Fibroblast of lung (primary cell): ENCODE results near the gene ITPA. TPM values are rescaled to one million over a fixed set of nuclear protein-coding genes. Genes with fewer than 3 reads are reported as not detected.

ENCODE experiments used
- DNase-seq, 2 donors: peaks; one replicate each; pipeline versions ENCODE4 v3.0.0 to v3.0.0-alpha.2; 2010; ENCODE audit warnings: low read depth in 2 of 2
- H2AFZ ChIP-seq: 2 replicates; pipeline ENCODE4 v1.5.1; 2012; ENCODE audit warnings: low read length, control low read depth, inconsistent platforms
- H3K27ac ChIP-seq: 2 replicates; pipeline ENCODE4 v1.5.1; 2011; ENCODE audit warnings: low read length, control low read depth; ENCODE audit not compliant: insufficient read depth
- H3K27me3 ChIP-seq: 2 replicates; pipeline ENCODE4 v1.5.1; 2011; ENCODE audit warnings: mild to moderate bottlenecking, low read length; ENCODE audit not compliant: control insufficient read depth, insufficient read depth
- H3K36me3 ChIP-seq: 2 replicates; pipeline ENCODE4 v1.5.1; 2011; ENCODE audit warnings: low read length; ENCODE audit not compliant: control insufficient read depth, insufficient read depth
- H3K4me1 ChIP-seq: 2 replicates; pipeline ENCODE4 v1.5.1; 2011; ENCODE audit warnings: low read length; ENCODE audit not compliant: control insufficient read depth, insufficient read depth; ENCODE audit errors: extremely low read depth
- H3K4me2 ChIP-seq: 2 replicates; pipeline ENCODE4 v1.5.1; 2011; ENCODE audit warnings: low read length, control low read depth; ENCODE audit not compliant: insufficient read depth; ENCODE audit errors: extremely low read depth
- H3K4me3 ChIP-seq, 4 experiments: fragments of 200-600 bp in 1 of 4; sonication (generic) in 1 of 4; replicated peaks in 1 of 4; 2 replicates each; pipeline ENCODE4 v1.5.1; 2011 to 2016; ENCODE audit warnings: low read length in 4 of 4, low read depth in 3 of 4, mild to moderate bottlenecking in 3 of 4, control low read depth in 2 of 4, inconsistent platforms in 1 of 4, mixed read lengths in 1 of 4; ENCODE audit not compliant: insufficient read depth in 1 of 4; ENCODE audit errors: control extremely low read depth in 1 of 4
- H3K79me2 ChIP-seq: 2 replicates; pipeline ENCODE4 v1.5.1; 2012; ENCODE audit warnings: mild to moderate bottlenecking, low read length, inconsistent platforms; ENCODE audit not compliant: control insufficient read depth, insufficient read depth
- H3K9ac ChIP-seq: 2 replicates; pipeline ENCODE4 v1.5.1; 2011; ENCODE audit warnings: mild to moderate bottlenecking, low read length, control low read depth; ENCODE audit not compliant: insufficient read depth
- H3K9me3 ChIP-seq: 2 replicates; pipeline ENCODE4 v1.5.1; 2012; ENCODE audit warnings: low read depth, low read length; ENCODE audit not compliant: control insufficient read depth, insufficient read depth
- H4K20me1 ChIP-seq: 2 replicates; pipeline ENCODE4 v1.5.1; 2011; ENCODE audit warnings: low read length; ENCODE audit not compliant: control insufficient read depth, insufficient read depth; ENCODE audit errors: extremely low read depth
- EZH2 ChIP-seq: IDR thresholded peaks from 2 replicates; pipeline ENCODE4 v1.5.1; 2012; ENCODE audit warnings: low read length, control low read depth, mild to moderate bottlenecking; ENCODE audit errors: missing control alignments
- polyA plus RNA-seq, 2 donors: library from polyadenylated mRNA; depleted of rRNA in 1 of 2; stranded (reverse) in 1 of 2; unstranded in 1 of 2; fragments of >200 nt; gene quantifications; 2 replicates each; pipeline ENCODE4 v1.2.1, GENCODE V29; 2011 to 2012; ENCODE audit warnings: missing spikeins in 1 of 2
- total RNA-seq: library from RNA; depleted of rRNA; stranded (reverse); fragments of >200 nt; gene quantifications from 2 replicates; pipeline ENCODE4 v1.2.1, GENCODE V29; 2014
- TF ChIP-seq, protein P1 (sequence below), 2 donors: IDR thresholded peaks in 1 of 2; conservative IDR thresholded peaks in 1 of 2; 1 replicate in 1 of 2; 2 replicates in 1 of 2; pipeline ENCODE4 v1.5.1; 2011 to 2012; ENCODE audit warnings: low read length in 2 of 2, control low read depth in 1 of 2, inconsistent platforms in 1 of 2, low read depth in 1 of 2, mild to moderate bottlenecking in 1 of 2

ITPA gene
- total and polyA plus RNA-seq, 2 donors (not counting 1 experiment from before 2014, with no cell fraction given) = 21.3 to 32.2 TPM

DNA sequence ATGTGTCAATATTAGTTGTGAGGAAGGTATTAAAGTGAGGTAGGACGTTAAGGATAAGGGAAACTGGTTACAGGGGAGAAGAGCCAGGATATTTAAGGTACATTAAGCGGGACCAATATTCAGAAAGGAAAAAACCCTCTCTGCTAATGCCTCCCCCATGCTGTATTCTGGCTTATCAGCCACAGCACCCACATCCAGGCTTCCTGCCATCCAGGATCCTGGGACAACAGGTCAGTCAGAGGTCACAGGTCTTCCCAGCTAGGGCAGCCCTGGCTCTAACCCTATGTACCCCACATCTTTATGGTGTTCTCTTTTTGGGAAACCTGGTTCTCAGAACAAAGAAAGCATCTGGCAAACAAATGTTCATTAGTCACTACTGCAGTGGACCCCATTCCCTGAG lies 10.1 kb upstream of the ITPA start:
- no peak overlapping the region for H2AFZ ChIP-seq
- H3K27ac ChIP-seq = no peak overlapping the region
- H3K9ac ChIP-seq = no peak overlapping the region
- TF ChIP-seq, protein P1, sequence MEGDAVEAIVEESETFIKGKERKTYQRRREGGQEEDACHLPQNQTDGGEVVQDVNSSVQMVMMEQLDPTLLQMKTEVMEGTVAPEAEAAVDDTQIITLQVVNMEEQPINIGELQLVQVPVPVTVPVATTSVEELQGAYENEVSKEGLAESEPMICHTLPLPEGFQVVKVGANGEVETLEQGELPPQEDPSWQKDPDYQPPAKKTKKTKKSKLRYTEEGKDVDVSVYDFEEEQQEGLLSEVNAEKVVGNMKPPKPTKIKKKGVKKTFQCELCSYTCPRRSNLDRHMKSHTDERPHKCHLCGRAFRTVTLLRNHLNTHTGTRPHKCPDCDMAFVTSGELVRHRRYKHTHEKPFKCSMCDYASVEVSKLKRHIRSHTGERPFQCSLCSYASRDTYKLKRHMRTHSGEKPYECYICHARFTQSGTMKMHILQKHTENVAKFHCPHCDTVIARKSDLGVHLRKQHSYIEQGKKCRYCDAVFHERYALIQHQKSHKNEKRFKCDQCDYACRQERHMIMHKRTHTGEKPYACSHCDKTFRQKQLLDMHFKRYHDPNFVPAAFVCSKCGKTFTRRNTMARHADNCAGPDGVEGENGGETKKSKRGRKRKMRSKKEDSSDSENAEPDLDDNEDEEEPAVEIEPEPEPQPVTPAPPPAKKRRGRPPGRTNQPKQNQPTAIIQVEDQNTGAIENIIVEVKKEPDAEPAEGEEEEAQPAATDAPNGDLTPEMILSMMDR (conservative IDR thresholded peaks at IDR 0.05 in 1 of 2, IDR thresholded peaks at IDR 0.05 in 1 of 2; ENCODE audit: low read depth in 1 of 2, low read length in 2 of 2) = no peak
- no peak for TF ChIP-seq EZH2
- H3K4me3 ChIP-seq = no peak overlapping the region
- no peaks in the 10 kb centered on the region for H3K27me3 ChIP-seq
- DNase-seq = no peak
- H4K20me1 ChIP-seq = no peaks in the 10 kb centered on the region
- H3K9me3 ChIP-seq = no peaks in the 10 kb centered on the region
- H3K4me2 ChIP-seq = no peak overlapping the region
- peaks cover 19% of the 10 kb centered on the region for H3K36me3 ChIP-seq
- H3K79me2 ChIP-seq = peaks cover 17% of the 10 kb centered on the region
- H3K4me1 ChIP-seq = peaks cover 4% of the 10 kb centered on the region

DNA sequence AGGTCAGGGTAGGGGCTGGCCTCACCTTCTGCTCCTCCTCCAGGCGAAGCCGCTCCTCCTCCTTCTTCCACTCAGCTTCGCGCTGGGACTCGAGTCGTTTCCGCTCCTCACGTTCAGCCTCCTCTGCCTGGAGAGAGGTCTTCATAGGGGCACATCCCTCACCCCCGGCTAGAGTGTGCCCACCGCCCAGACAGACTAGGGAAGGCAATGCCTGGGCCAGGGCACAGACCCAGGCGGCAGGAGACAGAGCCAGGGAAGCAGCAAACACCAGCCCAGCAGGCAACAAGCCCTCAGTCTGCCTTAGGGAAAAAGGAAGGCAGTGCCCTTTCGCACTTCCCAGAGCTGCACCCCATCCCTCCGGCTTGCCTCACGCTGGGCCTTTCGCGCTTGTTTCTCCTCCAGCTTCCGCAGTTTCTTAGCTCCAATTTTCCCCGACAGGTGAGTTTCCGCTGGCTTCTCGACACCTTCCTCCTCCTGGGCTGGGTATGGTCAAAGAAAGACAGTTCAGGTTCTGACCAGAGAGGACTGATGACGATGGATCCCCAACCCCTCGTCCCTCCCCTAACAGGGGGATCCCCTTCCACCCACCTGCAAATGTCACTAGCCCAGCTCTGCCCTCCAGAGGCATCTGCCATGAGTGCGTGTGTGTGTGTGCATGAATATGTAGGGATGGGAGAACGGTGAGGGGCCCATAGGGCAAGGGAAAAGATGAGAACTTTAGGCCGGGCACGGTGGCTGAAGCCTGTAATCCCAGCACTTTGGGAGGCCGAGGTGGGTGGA lies 9.1 kb upstream of the ITPA start:
- DNase-seq = no peak
- no peaks in the 10 kb centered on the region for H3K27me3 ChIP-seq
- H3K9ac ChIP-seq = no peak overlapping the region
- no peak overlapping the region for H3K27ac ChIP-seq
- H3K9me3 ChIP-seq = no peaks in the 10 kb centered on the region
- H4K20me1 ChIP-seq = no peaks in the 10 kb centered on the region
- peaks cover 4% of the 10 kb centered on the region for H3K4me1 ChIP-seq
- peaks cover 18% of the 10 kb centered on the region for H3K79me2 ChIP-seq
- TF ChIP-seq, protein P1 (conservative IDR thresholded peaks at IDR 0.05 in 1 of 2, IDR thresholded peaks at IDR 0.05 in 1 of 2; ENCODE audit: low read depth in 1 of 2, low read length in 2 of 2) = no peak
- no peak for TF ChIP-seq EZH2
- H2AFZ ChIP-seq = no peak overlapping the region
- no peak overlapping the region for H3K4me3 ChIP-seq
- H3K4me2 ChIP-seq = no peak overlapping the region
- H3K36me3 ChIP-seq = peaks cover 12% of the 10 kb centered on the region

DNA sequence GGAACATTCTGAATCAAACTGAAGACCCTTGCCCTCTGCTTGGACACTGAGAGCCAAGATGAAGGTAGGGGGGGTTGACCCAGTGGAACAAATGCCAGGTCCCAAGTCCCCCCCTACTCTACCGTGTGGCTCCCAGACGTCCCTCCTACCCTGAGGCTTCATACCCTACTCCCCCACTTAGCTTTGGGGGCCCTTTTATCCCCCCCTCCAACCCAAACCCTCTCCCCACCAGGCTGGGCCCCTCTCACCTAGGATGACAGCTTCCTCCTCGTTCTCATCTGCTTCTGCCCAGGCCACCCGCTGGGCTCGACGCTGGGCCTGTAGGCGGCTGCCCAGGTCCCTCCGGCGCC lies 6.4 kb upstream of the ITPA start:
- Histone ChIP-seq H3K4me3 (peak overlapping the region; percentile 11 to 97 (median 84)), H4K20me1 (no peaks in the 10 kb centered on the region), H3K36me3 (peaks cover 10% of the 10 kb centered on the region), H3K9ac (peak overlapping the region; percentile 89), H2AFZ (no peak overlapping the region), H3K79me2 (peaks cover 18% of the 10 kb centered on the region), H3K4me1 (peaks cover 4% of the 10 kb centered on the region), H3K27ac (peak overlapping the region; percentile 80), H3K27me3 (no peaks in the 10 kb centered on the region), H3K9me3 (no peaks in the 10 kb centered on the region), H3K4me2 (peak overlapping the region; percentile 96)
- TF ChIP-seq EZH2 = no peak
- TF ChIP-seq, protein P1 (conservative IDR thresholded peaks at IDR 0.05 in 1 of 2, IDR thresholded peaks at IDR 0.05 in 1 of 2; ENCODE audit: low read depth in 1 of 2, low read length in 2 of 2) = no peak
- no peak for DNase-seq
